Keratinocyte (primary cell): ENCODE results near the gene CHST10. TPM values are rescaled to one million over a fixed set of nuclear protein-coding genes. Genes with fewer than 3 reads are reported as not detected.
A peak's percentile ranks its signal among the peaks of the same experiment; 100 is the strongest.

Experiments
- DNase-seq: peaks from one replicate; pipeline ENCODE4 v3.0.0-alpha.2; 2011; ENCODE audit warnings: low read depth, missing footprints, low spot score
- FAIRE-seq: peaks from 2 replicates; lab custom pipeline; 2011; peaks lifted over from hg19 to GRCh38; lab: Jason Lieb, UNC
- H2AFZ ChIP-seq: 2 replicates; pipeline ENCODE4 v1.6.0; 2012; ENCODE audit warnings: low read length, control low read depth, inconsistent platforms; ENCODE audit not compliant: control insufficient read depth
- H3K27ac ChIP-seq: 2 replicates; pipeline ENCODE4 v1.5.1; 2011; ENCODE audit warnings: low read length; ENCODE audit not compliant: control insufficient read depth, insufficient read depth
- H3K27me3 ChIP-seq: 3 replicates; pipeline ENCODE4 v1.6.0; 2011; ENCODE audit warnings: low read length; ENCODE audit not compliant: control insufficient read depth, insufficient read depth; ENCODE audit errors: extremely low read depth
- H3K36me3 ChIP-seq, 2 experiments: 2 replicates in 1 of 2; 3 replicates in 1 of 2; pipeline ENCODE4 v1.5.1; 2011; ENCODE audit warnings: low read length in 2 of 2, mild to moderate bottlenecking in 1 of 2; ENCODE audit not compliant: control insufficient read depth in 2 of 2, insufficient read depth in 2 of 2; ENCODE audit errors: extremely low read depth in 1 of 2
- H3K4me1 ChIP-seq: 3 replicates; pipeline ENCODE4 v1.5.1; 2011; ENCODE audit warnings: low read length; ENCODE audit not compliant: control insufficient read depth, insufficient read depth; ENCODE audit errors: extremely low read depth
- H3K4me2 ChIP-seq: 3 replicates; pipeline ENCODE4 v1.6.0; 2011; ENCODE audit warnings: low read depth, low read length; ENCODE audit not compliant: control insufficient read depth, insufficient read depth; ENCODE audit errors: extremely low read depth
- H3K4me3 ChIP-seq, 3 experiments: fragments of 200-600 bp in 1 of 3; sonication (generic) in 1 of 3; 2 replicates in 2 of 3; 3 replicates in 1 of 3; pipeline ENCODE4 v1.5.1; 2011 to 2016; ENCODE audit warnings: low read length in 3 of 3, mild to moderate bottlenecking in 3 of 3, control low read depth in 2 of 3, inconsistent platforms in 1 of 3, low read depth in 1 of 3, mixed read lengths in 1 of 3, mixed run types in 1 of 3, moderate library complexity in 1 of 3; ENCODE audit not compliant: control insufficient read depth in 2 of 3, insufficient read depth in 2 of 3; ENCODE audit errors: extremely low read depth in 1 of 3
- H3K79me2 ChIP-seq: 2 replicates; pipeline ENCODE4 v1.6.0; 2012; ENCODE audit warnings: low read length; ENCODE audit not compliant: control insufficient read depth, insufficient read depth
- H3K9ac ChIP-seq: 3 replicates; pipeline ENCODE4 v1.6.0; 2011; ENCODE audit warnings: low read length; ENCODE audit not compliant: control insufficient read depth, insufficient read depth; ENCODE audit errors: extremely low read depth
- H3K9me1 ChIP-seq: 3 replicates; pipeline ENCODE4 v1.6.0; 2011; ENCODE audit warnings: low read length; ENCODE audit not compliant: control insufficient read depth, insufficient read depth; ENCODE audit errors: extremely low read depth
- H3K9me3 ChIP-seq: 2 replicates; pipeline ENCODE4 v1.5.1; 2012; ENCODE audit warnings: low read depth, low read length; ENCODE audit not compliant: control insufficient read depth
- H4K20me1 ChIP-seq: 3 replicates; pipeline ENCODE4 v1.6.0; 2011; ENCODE audit warnings: low read length; ENCODE audit not compliant: control insufficient read depth, insufficient read depth; ENCODE audit errors: extremely low read depth
- CTCF ChIP-seq, 3 experiments: IDR thresholded peaks in 1 of 3; conservative IDR thresholded peaks in 1 of 3; optimal IDR thresholded peaks in 1 of 3; 2 replicates in 2 of 3; 3 replicates in 1 of 3; pipeline versions ENCODE3 to v1.5.1; 2011; ENCODE audit warnings: low read length in 3 of 3, mild to moderate bottlenecking in 3 of 3, moderate library complexity in 2 of 3, control low read depth in 1 of 3, inconsistent platforms in 1 of 3; ENCODE audit not compliant: insufficient read depth in 2 of 3; ENCODE audit errors: extremely low read depth in 1 of 3
- EZH2 ChIP-seq: IDR thresholded peaks from one replicate; pipeline ENCODE4 v1.6.1; 2012; ENCODE audit warnings: inconsistent platforms, mild to moderate bottlenecking, low read length, moderate library complexity
- dilution Hi-C: fragments of 300-500 bp; cut with MboI; formaldehyde crosslinking; loops from one replicate; pipeline ENCODE4 v1.7.0; 2020; ENCODE audit warnings: low sequenced_read_pairs; ENCODE audit not compliant: extremely low pct_ligation_motif_present
- polyA plus RNA-seq, 5 experiments: library from polyadenylated mRNA; depleted of rRNA in 3 of 5; stranded (reverse) in 3 of 5; stranded (forward) in 1 of 5; unstranded in 1 of 5; fragments of >200 nt; gene quantifications; 1 replicate in 1 of 5; 2 replicates in 3 of 5; 3 replicates in 1 of 5; pipeline versions ENCODE4 v1.2.1 to v1.2.3, GENCODE V29; 2011 to 2012; ENCODE audit warnings: missing spikeins in 2 of 5, low read depth in 1 of 5, low replicate concordance in 1 of 5

Gene CHST10
- polyA plus RNA-seq, 1 donor (not counting 4 experiments of a cell fraction or from before 2014, with no cell fraction given): 1.6 TPM

- no peak overlapping the region for H3K9ac ChIP-seq
- FAIRE-seq: no peak
These were observed 34.2 kb downstream of the CHST10 start for GRCh38 chr2:100383306-100383705.

GRCh38 chr2:100381240-100381639 lies 36.2 kb downstream of the CHST10 start:
- TF ChIP-seq CTCF (optimal IDR thresholded peaks at IDR 0.05 in 1 of 3, IDR thresholded peaks at IDR 0.05 in 1 of 3, conservative IDR thresholded peaks at IDR 0.05 in 1 of 3; ENCODE audit: extremely low read depth in 1 of 3, insufficient read depth in 2 of 3, low read length in 3 of 3) (peak; percentile 68 to 84 (median 79)), EZH2 (no peak)
- H3K9ac ChIP-seq: no peak overlapping the region
- no peak overlapping the region for H3K4me3 ChIP-seq
- DNase-seq (peak; percentile 9), FAIRE-seq (no peak)
- H4K20me1 ChIP-seq: no peaks in the 10 kb centered on the region
- H2AFZ ChIP-seq: no peak overlapping the region
- H3K27me3 ChIP-seq: no peaks in the 10 kb centered on the region
- H3K36me3 ChIP-seq: no peaks in the 10 kb centered on the region
- H3K79me2 ChIP-seq: no peaks in the 10 kb centered on the region
- dilution Hi-C loops: no loop called here
- H3K4me1 ChIP-seq: no peaks in the 10 kb centered on the region
- H3K9me1 ChIP-seq: no peaks in the 10 kb centered on the region
- no peaks in the 10 kb centered on the region for H3K9me3 ChIP-seq
- no peak overlapping the region for H3K27ac ChIP-seq
- no peak overlapping the region for H3K4me2 ChIP-seq

More at GRCh38 chr2:100383306-100383705, 34.2 kb downstream of the CHST10 start:
- H3K9me3 ChIP-seq: no peaks in the 10 kb centered on the region
- no peaks in the 10 kb centered on the region for H4K20me1 ChIP-seq
- no peak overlapping the region for H2AFZ ChIP-seq
- no peaks in the 10 kb centered on the region for H3K9me1 ChIP-seq
- H3K4me1 ChIP-seq: no peaks in the 10 kb centered on the region
- H3K4me2 ChIP-seq: no peak overlapping the region
- TF ChIP-seq CTCF (optimal IDR thresholded peaks at IDR 0.05 in 1 of 3, IDR thresholded peaks at IDR 0.05 in 1 of 3, conservative IDR thresholded peaks at IDR 0.05 in 1 of 3; ENCODE audit: extremely low read depth in 1 of 3, insufficient read depth in 2 of 3, low read length in 3 of 3) (no peak), EZH2 (no peak)
- no peaks in the 10 kb centered on the region for H3K36me3 ChIP-seq
- DNase-seq: no peak
- H3K79me2 ChIP-seq: no peaks in the 10 kb centered on the region
- dilution Hi-C loops: no loop called here
- no peak overlapping the region for H3K27ac ChIP-seq
- no peaks in the 10 kb centered on the region for H3K27me3 ChIP-seq
- no peak overlapping the region for H3K4me3 ChIP-seq
